OCI-LY3 (cell line): ENCODE data around the gene KLHL29.

ENCODE experiments used
- H2AFZ ChIP-seq: fragments of 200-600, 300-600 bp; shearing (Covaris generic); 2 replicates; pipeline ENCODE4 v1.6.0; 2014; ENCODE audit warnings: antibody characterized with exemption, low read depth, low read length
- H3K27ac ChIP-seq: fragments of 200-600, 300-600 bp; sonication (generic); 2 replicates; pipeline ENCODE4 v1.5.1; 2014; ENCODE audit warnings: mild to moderate bottlenecking, low read length, moderate library complexity, mixed read lengths
- H3K27me3 ChIP-seq: fragments of 200-600, 300-600 bp; sonication (generic); 2 replicates; pipeline ENCODE4 v1.6.1; 2014; ENCODE audit warnings: low read depth, low read length, mixed read lengths
- H3K36me3 ChIP-seq: fragments of 200-600, 300-600 bp; sonication (generic); replicated peaks from 2 replicates; pipeline ENCODE3; 2014; ENCODE audit warnings: low read depth, low read length, mixed read lengths
- H3K4me1 ChIP-seq: fragments of 300-600, 200-600 bp; sonication (generic); 2 replicates; pipeline ENCODE4 v1.6.1; 2014; ENCODE audit warnings: low read length, mixed read lengths
- H3K4me2 ChIP-seq: fragments of 200-600, 300-600 bp; sonication (generic); 2 replicates; pipeline ENCODE4 v1.6.1; 2014; ENCODE audit warnings: low read length, mixed read lengths
- H3K4me3 ChIP-seq: fragments of 300-600, 200-600 bp; sonication (generic); 2 replicates; pipeline ENCODE4 v1.5.1; 2014; ENCODE audit warnings: antibody characterized with exemption, mild to moderate bottlenecking, low read length, moderate library complexity
- H3K79me2 ChIP-seq: fragments of 300-600, 200-600 bp; shearing (Covaris generic); 2 replicates; pipeline ENCODE4 v1.6.1; 2014; ENCODE audit warnings: mild to moderate bottlenecking, low read length, mixed read lengths
- H3K9ac ChIP-seq: fragments of 300-600, 200-600 bp; shearing (Covaris generic); 2 replicates; pipeline ENCODE4 v1.6.0; 2014; ENCODE audit warnings: mild to moderate bottlenecking, low read length, moderate library complexity
- H3K9me3 ChIP-seq: fragments of 200-600, 300-600 bp; shearing (Covaris generic); 2 replicates; pipeline ENCODE4 v1.6.1; 2014; ENCODE audit warnings: low read length, mixed read lengths; ENCODE audit not compliant: insufficient read depth
- H4K20me1 ChIP-seq: fragments of 200-600, 300-600 bp; sonication (generic); 2 replicates; pipeline ENCODE4 v1.6.1; 2016; ENCODE audit warnings: low read length, mixed read lengths; ENCODE audit not compliant: insufficient read depth
- EZH2phosphoT487 ChIP-seq: fragments of 200-600 bp; shearing (Covaris generic); IDR thresholded peaks from 2 replicates; pipeline ENCODE4 v1.6.1; 2018; ENCODE audit warnings: antibody characterized with exemption, mixed run types, low read depth
- TF ChIP-seq, protein P1 (sequence below): fragments of 200-600, 300-600 bp; sonication (generic); IDR thresholded peaks from 2 replicates; pipeline ENCODE4 v1.5.1; 2014; ENCODE audit warnings: antibody characterized with exemption, low read length, low read depth

The KLHL29 gene

DNA sequence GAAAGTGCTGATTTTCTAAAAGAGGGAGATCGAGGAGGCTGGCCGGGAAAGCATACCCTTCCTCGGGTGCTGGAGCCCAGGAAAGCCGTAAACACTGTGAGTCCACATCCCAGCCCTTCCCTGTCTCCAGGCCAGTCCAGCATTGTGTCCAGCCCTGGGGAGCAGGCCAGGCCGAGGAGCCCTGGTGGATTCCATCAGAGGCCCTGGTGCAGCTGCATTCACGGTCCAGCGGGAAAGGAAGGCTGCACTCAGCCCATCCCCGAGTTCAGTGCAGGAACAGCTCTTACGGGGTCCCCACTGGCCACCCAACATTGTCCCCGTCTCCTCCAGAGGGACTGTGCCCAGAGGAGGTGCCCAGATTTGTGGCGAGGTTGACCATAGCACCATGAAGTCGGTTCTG is 218.6 kb downstream of the KLHL29 start:
- Histone ChIP-seq H2AFZ (no peak overlapping the region), H3K9me3 (no peaks in the 10 kb centered on the region), H3K27ac (no peak overlapping the region), H3K36me3 (no peaks in the 10 kb centered on the region), H3K79me2 (no peaks in the 10 kb centered on the region), H4K20me1 (no peaks in the 10 kb centered on the region), H3K27me3 (no peaks in the 10 kb centered on the region), H3K4me1 (no peaks in the 10 kb centered on the region), H3K9ac (no peak overlapping the region), H3K4me2 (no peak overlapping the region), H3K4me3 (no peak overlapping the region)
- TF ChIP-seq EZH2phosphoT487, result no peak
- TF ChIP-seq, protein P1, sequence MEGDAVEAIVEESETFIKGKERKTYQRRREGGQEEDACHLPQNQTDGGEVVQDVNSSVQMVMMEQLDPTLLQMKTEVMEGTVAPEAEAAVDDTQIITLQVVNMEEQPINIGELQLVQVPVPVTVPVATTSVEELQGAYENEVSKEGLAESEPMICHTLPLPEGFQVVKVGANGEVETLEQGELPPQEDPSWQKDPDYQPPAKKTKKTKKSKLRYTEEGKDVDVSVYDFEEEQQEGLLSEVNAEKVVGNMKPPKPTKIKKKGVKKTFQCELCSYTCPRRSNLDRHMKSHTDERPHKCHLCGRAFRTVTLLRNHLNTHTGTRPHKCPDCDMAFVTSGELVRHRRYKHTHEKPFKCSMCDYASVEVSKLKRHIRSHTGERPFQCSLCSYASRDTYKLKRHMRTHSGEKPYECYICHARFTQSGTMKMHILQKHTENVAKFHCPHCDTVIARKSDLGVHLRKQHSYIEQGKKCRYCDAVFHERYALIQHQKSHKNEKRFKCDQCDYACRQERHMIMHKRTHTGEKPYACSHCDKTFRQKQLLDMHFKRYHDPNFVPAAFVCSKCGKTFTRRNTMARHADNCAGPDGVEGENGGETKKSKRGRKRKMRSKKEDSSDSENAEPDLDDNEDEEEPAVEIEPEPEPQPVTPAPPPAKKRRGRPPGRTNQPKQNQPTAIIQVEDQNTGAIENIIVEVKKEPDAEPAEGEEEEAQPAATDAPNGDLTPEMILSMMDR, result no peak

DNA sequence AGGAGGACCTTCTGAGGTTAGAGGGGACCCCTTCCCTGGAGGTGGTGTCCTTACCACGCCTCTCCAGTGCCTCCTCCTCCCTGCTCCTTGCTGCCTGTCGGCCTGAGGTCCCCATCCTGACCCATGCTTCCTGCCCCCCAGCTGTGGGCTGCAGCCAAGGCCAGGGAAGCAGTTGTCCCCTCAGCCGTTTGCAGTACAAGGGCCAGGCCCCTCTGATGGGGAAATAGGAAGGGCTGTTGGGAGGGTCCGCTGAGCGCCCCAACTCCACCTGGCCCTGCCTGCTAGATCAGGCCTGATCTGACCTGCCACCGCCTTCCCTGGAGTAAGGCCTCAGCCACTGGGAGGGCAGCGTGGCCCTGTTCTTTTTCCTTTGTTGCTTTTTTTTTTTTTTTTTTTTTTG is 219.8 kb downstream of the KLHL29 start:
- H3K9me3 ChIP-seq, result no peaks in the 10 kb centered on the region
- TF ChIP-seq EZH2phosphoT487, result no peak
- TF ChIP-seq, protein P1, result no peak

DNA sequence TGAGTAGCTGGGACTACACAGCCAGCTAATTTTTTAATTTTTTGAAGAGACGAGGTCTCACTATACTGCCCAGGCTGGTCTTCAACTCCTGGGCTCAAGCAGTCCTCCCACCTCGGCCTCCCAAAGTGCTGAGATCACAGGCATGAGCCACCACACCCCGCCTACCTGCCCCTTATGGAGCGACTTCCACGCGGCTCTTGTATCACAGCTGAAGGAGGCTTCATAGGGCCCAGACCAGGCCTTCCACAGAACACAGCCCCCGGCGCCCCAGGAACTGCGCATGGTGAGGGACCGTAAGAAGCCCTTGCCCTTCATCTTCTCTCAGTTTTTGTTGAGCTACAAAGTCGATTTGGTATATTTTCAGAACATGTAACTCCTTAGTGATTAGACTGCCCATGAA is 220.3 kb downstream of the KLHL29 start:
- Histone ChIP-seq H3K9ac (no peak overlapping the region), H3K36me3 (no peaks in the 10 kb centered on the region), H3K27ac (no peak overlapping the region), H2AFZ (no peak overlapping the region), H3K4me2 (no peak overlapping the region), H3K9me3 (no peaks in the 10 kb centered on the region), H4K20me1 (no peaks in the 10 kb centered on the region), H3K79me2 (no peaks in the 10 kb centered on the region), H3K4me3 (no peak overlapping the region), H3K4me1 (no peaks in the 10 kb centered on the region), H3K27me3 (no peaks in the 10 kb centered on the region)
- no peak for TF ChIP-seq EZH2phosphoT487
- TF ChIP-seq, protein P1, result no peak

More for the DNA sequence above, 219.8 kb downstream of the KLHL29 start:
- Histone ChIP-seq H3K4me3 (no peak overlapping the region), H3K4me2 (no peak overlapping the region), H3K27ac (no peak overlapping the region), H3K36me3 (no peaks in the 10 kb centered on the region), H3K27me3 (no peaks in the 10 kb centered on the region), H3K4me1 (no peaks in the 10 kb centered on the region), H3K79me2 (no peaks in the 10 kb centered on the region), H4K20me1 (no peaks in the 10 kb centered on the region), H3K9ac (no peak overlapping the region), H2AFZ (no peak overlapping the region)

DNA sequence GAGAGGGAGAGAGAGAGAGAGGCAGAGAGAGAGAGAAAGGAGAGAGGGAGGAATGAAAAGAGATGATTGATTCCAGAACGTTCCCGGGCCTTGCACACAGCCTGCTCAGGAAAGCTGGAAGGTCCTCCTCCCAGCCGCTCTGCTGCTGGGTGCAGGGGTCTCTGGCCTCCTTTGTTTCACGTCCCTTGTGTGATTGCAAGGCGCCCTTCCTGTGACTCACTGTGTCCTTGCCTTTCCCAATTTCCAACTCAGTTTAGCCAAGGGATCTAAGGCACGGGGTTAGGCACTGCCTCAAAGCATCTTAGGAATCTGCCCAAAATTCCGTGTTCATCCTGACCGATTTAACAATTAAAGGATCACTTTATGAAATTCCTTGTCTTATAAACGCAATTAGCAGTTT is 221.2 kb downstream of the KLHL29 start:
- no peaks in the 10 kb centered on the region for H3K27me3 ChIP-seq
- no peaks in the 10 kb centered on the region for H4K20me1 ChIP-seq
- no peak overlapping the region for H3K4me2 ChIP-seq
- TF ChIP-seq EZH2phosphoT487, result no peak
- TF ChIP-seq, protein P1, result no peak
- no peak overlapping the region for H3K4me3 ChIP-seq
- no peak overlapping the region for H2AFZ ChIP-seq
- no peaks in the 10 kb centered on the region for H3K4me1 ChIP-seq
- no peak overlapping the region for H3K9ac ChIP-seq
- H3K79me2 ChIP-seq, result no peaks in the 10 kb centered on the region
- H3K27ac ChIP-seq, result no peak overlapping the region
- no peaks in the 10 kb centered on the region for H3K9me3 ChIP-seq
- H3K36me3 ChIP-seq, result no peaks in the 10 kb centered on the region
